ENCODE data around the gene GDI1.

GDI1 gene

GRCh38 chrX:154458954-154459778 lies 22.2 kb downstream of the GDI1 start:
- TF ChIP-seq, protein P1, sequence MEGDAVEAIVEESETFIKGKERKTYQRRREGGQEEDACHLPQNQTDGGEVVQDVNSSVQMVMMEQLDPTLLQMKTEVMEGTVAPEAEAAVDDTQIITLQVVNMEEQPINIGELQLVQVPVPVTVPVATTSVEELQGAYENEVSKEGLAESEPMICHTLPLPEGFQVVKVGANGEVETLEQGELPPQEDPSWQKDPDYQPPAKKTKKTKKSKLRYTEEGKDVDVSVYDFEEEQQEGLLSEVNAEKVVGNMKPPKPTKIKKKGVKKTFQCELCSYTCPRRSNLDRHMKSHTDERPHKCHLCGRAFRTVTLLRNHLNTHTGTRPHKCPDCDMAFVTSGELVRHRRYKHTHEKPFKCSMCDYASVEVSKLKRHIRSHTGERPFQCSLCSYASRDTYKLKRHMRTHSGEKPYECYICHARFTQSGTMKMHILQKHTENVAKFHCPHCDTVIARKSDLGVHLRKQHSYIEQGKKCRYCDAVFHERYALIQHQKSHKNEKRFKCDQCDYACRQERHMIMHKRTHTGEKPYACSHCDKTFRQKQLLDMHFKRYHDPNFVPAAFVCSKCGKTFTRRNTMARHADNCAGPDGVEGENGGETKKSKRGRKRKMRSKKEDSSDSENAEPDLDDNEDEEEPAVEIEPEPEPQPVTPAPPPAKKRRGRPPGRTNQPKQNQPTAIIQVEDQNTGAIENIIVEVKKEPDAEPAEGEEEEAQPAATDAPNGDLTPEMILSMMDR (conservative IDR thresholded peaks at IDR 0.05; ENCODE audit: low read depth, low read length): no peak
- H3K4me3 ChIP-seq (ENCODE audit: low read length): peak overlapping the region; percentile 65
- DNase-seq (ENCODE audit: low read depth): no peak

DNA sequence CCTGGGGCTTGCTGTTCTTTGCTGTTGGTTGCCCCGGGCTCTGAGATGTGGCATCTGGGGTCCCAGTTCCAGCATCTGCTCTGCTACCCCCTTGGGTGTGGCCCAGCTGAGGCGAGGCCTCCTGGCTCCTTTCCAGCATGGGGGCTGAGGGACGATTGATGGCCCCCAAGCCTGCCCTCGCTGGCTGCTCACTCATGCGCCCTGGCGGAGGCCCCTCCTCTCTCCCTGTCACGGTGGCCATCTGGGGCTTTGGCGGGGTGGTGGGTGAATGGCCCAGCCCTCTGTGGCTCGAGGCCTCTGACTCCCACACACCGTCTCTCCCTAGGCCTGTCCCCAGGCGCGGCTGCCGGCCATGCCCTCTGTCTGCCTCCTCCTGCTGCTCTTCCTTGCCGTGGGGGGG lies 22.9 kb downstream of the GDI1 start:
- peak overlapping the region; percentile 65 for H3K4me3 ChIP-seq (ENCODE audit: low read length)
- TF ChIP-seq, protein P1 (conservative IDR thresholded peaks at IDR 0.05; ENCODE audit: low read depth, low read length): no peak
- DNase-seq (ENCODE audit: low read depth): no peak

DNA sequence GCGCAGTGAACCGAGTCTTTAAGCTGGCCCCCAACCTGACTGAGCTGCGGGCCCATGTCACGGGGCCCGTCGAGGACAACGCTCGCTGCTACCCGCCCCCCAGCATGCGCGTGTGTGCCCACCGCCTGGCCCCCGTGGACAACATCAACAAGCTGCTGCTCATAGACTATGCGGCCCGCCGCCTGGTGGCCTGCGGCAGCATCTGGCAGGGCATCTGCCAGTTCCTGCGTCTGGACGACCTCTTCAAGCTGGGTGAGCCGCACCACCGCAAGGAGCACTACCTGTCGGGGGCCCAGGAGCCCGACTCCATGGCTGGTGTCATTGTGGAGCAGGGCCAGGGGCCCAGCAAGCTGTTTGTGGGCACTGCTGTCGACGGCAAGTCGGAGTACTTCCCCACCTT lies 23.4 kb downstream of the GDI1 start:
- TF ChIP-seq, protein P1 (conservative IDR thresholded peaks at IDR 0.05; ENCODE audit: low read depth, low read length): no peak
- H3K4me3 ChIP-seq (ENCODE audit: low read length): no peak overlapping the region
- no peak for DNase-seq (ENCODE audit: low read depth)

GRCh38 chrX:154462396-154462795 lies 25.4 kb downstream of the GDI1 start:
- TF ChIP-seq, protein P1 (conservative IDR thresholded peaks at IDR 0.05; ENCODE audit: low read depth, low read length): no peak
- no peak for DNase-seq (ENCODE audit: low read depth)
- H3K4me3 ChIP-seq (ENCODE audit: low read length): no peak overlapping the region

DNA sequence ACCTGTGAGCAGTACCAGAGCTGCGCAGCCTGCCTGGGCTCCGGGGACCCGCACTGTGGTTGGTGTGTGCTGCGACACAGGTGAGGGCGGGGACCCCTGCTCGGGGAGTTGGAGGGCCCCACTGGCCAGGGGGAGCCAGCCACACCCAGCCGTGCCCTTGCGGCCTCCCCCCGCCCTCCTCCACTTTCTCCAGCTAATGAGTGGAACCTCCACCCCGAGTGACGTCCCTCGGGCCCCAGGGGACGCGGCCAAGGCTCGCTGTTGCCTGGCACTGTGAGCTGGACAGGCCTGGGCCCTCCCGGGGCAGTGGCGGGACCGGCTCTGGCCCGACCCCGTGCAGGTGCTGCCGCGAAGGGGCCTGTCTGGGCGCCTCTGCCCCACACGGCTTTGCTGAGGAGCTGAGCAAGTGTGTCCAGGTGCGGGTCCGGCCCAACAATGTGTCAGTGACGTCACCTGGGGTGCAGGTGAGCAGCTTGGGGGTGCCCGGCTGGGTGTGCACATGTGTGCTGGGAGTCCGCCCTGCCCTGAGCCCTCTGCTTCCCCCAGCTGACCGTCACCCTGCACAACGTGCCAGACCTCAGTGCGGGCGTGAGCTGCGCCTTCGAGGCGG lies 26.8 kb downstream of the GDI1 start:
- H3K4me3 ChIP-seq (ENCODE audit: low read length): no peak overlapping the region
- TF ChIP-seq, protein P1 (conservative IDR thresholded peaks at IDR 0.05; ENCODE audit: low read depth, low read length): no peak

GRCh38 chrX:154464806-154465365 lies 27.9 kb downstream of the GDI1 start:
- DNase-seq (ENCODE audit: low read depth): no peak
- TF ChIP-seq, protein P1 (conservative IDR thresholded peaks at IDR 0.05; ENCODE audit: low read depth, low read length): no peak
- H3K4me3 ChIP-seq (ENCODE audit: low read length): no peak overlapping the region

More for the DNA sequence above, 26.8 kb downstream of the GDI1 start:
- DNase-seq (ENCODE audit: low read depth): no peak

Measured in retinal pigment epithelial cell (primary cell).